NOMO-1 (cell line): ENCODE results near the gene SRR.
"Not testable (repeated sequence)": the region's sequence is repeated elsewhere in the genome, so short reads cannot be mapped to it uniquely, and the experiment has no call there.

Experiments
- DNase-seq, 2 experiments: peaks; one replicate each; lab custom pipeline; 2025; ENCODE audit not compliant: unreplicated experiment in 2 of 2; lab: John Stamatoyannopoulos, UW

SRR gene, protein sequence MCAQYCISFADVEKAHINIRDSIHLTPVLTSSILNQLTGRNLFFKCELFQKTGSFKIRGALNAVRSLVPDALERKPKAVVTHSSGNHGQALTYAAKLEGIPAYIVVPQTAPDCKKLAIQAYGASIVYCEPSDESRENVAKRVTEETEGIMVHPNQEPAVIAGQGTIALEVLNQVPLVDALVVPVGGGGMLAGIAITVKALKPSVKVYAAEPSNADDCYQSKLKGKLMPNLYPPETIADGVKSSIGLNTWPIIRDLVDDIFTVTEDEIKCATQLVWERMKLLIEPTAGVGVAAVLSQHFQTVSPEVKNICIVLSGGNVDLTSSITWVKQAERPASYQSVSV

DNA sequence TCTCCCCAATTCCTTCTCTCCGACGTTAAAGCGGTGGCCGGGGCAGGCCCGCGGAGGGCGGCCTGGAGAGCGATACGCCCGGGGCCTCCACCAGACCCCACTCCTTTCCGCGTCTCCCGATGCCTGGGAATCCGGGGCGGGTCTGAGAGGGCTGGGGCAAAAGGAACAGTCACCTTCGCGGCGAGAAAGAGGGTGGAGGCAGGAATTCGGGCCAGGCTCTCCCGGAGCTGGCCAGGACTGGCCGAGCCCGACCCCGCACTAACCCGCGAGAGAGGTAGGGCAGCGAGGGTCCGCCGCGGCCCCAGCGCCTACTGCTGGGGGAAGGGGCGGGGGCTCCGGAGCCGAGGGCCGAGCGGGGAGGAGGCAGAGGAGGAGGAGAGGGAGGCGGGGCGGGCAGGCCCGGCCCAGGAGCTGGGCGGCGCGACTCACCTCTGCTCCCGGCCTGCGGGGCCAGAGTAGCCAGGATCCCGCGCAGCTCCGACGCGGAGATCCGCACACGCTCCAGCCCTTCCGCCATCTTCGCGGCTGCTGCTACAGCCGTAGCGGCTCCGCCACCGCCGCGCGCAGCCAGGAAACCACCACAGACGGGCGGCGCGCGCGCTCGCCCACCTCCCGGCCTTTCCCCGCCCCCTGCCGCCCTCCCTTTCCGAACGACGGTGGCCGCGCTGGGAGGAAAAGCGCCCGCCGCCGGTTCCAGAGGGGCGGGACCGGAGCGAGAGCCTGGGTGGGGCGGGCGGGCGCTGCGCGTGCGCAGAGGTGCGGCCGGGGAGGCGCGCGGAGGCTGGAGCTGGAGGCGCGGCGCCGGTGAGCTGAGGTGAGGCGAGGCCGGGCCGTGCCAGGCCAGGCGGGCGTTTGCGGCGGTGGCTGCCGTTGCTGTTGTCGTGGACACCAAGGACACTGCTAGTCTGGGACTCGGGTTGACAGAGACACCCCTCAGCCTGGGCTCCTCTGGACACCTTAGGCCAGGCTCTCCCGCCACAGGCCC, at the start of gene SRR, which contains the start of gene SMG6:
Gene SRR, plus strand, starts transcription at position 747 of the 985 bp plus-strand sequence. CDS start 11,611 bp downstream, outside the sequence.
Gene SMG6, minus strand, starts transcription at position 582 of the 985 bp plus-strand sequence. Its CDS starts 65 bp downstream, at position 517.
- peak; percentile 75 to 82 for DNase-seq

DNA sequence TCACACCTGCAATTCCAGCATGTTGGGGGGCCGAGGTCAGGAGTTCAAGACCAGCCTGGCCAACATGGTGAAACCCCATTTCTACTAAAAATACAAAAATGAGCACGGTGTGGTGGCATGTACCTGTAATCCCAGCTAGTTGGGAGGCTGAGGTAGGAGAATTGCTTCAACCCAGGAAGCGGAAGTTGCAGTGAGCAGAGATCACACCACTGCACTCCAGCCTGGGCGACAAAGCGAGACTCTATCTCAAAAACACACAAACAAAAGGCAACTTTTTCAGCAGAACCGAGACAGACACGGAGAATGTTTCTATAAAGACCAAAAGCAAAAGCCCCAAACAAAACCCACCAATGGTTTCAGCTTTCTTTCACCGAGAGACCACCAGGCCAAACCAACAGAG, 44.9 kb upstream of the SRR start:
- not testable (repeated sequence) for DNase-seq

DNA sequence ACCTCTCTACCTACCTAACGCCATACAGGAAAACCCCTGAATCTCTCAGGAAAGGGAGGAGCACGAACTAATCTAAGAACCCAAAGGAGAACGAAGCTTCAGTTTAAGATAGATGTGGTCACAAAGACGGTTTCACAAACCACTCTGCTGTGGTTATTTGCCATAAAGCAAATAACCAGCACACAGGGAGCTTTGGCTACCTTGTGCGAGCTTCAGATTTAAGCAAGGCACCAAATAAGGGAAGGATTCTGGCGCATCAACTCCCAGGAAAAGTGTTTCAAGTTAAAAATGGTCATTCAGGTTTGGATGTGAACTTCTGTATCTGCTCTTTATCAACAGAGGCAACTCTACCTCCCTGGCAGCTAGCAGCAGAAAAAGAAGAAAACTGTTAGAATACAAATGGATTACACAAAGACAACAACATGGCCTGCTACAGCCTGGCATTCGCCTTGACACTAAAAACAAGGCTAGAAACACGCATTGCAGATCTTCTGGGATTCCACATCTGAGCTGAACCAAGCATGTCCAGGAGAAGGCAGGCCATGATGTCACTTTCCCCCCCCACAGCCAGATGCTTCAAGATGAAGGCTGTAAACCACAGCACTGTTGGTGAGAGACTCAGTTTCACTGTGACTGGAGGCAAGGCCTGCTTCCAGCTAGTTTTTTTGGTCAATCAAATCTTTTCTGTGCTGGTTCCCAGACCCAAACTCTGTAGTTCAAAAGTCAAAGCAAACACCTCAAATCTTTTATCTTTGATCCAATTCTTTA, 43.8 kb upstream of the SRR start:
- DNase-seq: no peak

DNA sequence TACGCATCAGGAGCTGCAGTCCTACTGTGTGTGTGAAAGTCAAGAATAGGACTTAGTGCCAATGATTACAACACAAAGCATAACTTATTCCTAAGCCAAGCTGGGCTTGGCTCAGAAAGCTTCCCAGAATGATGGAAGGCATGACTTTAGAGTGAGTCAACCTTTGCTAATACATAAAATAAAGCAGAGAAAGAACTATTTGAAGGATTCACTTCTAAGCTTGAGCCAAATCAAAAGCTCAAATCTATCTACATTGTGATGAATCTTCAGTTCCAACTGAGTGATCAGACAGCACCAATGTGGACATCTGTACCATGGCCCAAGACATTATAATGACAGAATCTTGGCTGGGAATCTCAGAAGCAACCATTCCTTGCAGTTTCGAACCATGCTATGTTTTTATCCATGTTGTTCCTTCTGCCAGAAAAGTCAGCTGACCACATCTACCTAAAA, 41.6 kb upstream of the SRR start:
- DNase-seq: no peak

DNA sequence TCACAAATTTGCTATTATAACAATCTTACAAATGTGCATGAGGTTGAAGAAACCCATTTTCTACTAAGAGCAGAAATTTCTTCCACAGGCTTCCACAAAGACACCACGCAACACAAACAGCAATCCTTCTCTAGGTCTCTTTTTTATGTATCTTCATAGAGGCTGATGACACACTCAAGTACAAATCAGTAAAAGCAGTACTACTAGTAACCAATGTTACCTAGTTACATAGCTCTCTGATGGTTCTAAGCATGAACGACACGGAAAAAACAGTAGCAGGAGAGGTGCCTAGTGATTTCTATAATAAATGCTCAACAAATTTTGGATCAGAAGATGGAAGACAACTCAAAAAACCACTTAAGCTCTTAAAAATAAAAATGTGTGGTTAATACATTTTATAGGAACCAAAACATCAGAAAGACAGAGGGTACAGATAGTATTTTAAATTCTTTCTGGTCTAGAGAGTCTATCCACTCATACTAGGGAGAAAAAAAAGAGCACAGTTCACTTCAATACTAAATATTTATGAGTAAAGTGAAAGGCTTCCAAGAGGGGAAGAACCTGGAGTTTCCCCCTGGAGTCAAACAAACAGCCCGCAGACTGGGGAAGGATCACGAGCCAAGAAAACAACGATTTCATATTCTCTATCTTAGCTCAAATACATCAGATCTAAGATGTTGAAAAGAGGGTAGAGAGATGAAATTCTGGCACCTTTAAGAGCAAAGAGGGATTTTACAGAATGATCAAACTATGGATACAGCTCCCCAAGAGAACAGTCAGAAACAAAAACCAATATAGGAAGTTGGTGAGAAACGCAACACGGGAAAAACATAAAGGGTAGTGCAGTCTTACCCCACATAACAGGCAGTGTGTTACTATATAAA, 40.3 kb upstream of the SRR start:
- no peak for DNase-seq

DNA sequence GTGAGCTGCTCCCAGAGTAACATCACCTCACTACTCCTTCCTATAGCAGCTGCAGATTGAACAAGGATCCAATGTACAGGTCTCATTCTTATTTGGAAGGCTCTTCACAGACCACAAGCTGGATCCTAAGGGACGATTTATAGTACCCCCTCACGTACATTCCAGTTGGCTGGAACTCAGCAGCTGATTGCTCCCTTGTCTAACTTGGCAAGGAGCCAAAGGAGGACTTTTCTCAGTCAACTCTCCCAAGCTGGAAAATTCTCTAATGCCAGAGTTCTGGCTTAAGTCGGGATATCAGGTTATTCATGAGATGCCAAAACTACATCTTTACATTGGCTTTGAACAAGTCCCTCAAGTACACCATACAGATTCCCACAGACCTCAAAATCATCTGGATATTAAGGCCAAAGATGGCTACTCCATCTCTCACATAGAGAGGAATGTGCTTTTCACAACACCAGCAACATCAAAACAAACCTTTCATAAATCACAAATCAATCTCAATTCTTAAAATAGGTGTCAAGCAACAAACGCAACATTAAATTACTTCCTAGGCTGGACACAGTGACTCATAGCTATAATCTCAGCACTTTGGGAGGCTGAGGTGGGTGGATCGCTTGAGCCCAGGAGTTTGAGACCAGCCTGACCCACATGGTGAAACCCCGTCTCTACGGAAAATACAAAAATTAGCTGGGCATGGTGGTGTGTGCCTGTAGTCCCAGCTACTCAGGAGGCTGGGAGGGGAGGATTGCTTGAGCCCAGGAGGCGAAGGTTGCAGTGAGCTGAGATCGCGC, 39.5 kb upstream of the SRR start:
- no peak for DNase-seq

DNA sequence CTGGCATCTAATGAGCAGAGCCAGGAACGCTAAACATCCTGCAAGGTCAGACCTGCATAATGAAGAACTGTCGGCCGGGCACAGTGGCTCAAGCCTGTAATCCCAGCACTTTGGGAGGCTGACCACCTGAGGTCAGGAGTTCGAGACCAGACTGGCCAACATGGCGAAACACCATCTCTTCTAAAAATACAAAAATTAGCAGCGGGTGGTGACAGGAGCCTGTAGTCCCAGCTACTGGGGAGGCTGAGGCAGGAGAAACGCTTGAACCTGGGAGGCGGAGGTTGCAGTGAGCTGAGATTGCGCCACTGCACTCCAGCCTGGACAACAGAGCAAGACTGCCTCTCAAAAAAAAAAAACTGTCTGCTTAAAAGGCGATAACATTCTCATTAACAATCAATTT, 38.6 kb upstream of the SRR start:
- not testable (repeated sequence) for DNase-seq

DNA sequence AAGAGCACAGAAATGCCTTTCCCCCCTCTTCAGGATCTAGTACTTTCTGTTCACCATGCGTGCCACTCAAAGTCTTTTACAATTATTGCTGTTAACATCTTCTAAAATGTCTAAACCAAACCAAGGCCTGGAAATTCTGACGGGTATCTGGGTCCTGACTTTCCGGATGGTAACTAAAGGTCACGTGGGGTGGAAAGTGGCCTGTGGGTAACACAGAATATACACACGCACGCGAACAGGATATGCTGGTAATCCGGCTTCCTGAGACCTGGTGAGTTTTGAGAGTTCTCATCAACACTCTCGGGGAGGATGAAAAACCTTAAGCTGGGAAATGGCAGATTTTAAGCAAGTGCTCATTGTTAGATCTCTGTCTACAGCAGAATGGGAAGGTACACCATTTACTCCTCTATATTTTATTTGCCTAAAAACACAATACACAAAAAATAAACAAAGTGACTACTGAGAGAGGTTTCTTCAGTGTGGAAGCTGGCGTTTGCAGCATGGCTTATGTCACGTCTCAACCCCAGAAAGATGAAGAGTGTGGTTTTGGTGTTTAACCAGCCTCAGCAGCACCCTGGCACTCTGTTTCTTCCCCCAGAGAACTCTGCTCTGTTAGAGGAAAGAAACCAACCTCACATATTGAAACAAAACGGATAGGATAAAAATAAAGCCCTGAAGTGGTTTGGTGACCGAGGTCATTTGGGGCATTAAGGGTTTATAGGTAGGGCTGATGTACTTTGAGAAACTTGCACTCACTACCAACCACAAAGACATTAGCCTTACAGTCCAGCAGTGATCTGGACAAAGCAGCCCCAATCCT, 37.5 kb upstream of the SRR start:
- DNase-seq: no peak

DNA sequence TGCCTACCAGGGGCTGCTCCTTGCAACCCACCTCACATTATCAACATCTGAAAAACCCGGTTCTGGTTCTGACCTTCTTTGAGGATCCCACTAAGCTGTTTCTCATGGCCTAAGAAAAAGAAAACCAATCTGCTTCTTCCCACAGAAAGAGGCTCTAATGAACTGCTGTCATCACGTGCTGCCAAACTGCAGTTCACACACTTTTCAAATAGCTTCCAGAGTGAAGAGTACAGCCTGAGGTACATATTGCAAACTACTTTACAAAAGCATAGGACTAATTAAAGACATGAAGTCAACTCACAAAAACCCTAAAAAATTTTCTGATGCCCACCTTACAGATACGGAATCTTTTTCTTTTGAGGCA, 36.9 kb upstream of the SRR start:
- DNase-seq: no peak

DNA sequence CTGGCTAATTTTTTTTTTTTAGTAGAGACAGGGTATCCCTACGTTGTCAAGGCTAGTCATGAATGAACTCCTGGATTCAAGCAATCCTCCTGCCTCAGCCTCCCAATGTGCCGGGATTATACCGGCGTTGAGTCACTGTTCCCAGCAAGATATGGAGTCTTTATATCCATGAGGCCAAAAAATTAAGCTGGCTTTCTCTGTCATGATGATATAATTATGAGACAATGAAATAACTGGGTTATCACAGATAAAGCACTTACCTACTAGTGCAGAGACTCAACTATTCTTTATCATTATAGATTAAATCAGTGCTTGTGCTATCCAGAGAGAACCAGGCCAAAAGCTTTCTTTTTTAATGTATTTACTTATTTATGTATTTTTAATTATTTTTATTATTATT, 36.4 kb upstream of the SRR start:
- DNase-seq: no peak

DNA sequence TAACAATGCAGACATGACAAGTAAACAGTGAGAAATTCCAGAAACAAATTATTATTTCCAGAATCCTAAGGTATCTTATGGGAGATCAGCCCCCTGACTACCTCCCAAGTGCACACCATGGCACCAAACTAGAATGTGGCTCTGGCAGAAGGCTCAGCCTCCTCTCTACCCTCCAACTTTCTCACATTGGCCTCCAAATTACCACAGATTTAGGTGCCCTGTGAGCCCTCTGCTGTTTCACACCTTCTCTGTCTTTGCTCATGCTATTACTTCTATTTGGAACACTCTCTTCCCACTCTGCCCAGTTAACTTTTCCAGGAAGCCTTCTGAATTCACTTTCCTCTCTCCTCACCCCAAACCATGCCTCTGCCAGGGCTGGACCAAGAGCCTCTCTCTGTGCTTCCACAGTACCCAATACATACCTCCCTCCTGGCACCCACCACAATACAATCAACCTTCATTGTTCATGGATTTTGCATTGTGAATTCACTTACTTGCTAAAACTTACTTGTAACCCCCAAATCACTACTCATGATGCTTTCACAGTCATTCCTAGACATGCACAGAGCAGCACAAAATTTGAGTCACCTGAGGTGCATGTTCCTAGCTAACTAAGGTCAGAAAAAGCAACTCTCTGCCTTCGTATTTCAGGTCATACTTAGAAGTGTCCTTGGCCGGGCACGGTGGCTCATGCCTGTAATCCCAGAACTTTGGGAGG, 31.6 kb upstream of the SRR start:
- DNase-seq: no peak

DNA sequence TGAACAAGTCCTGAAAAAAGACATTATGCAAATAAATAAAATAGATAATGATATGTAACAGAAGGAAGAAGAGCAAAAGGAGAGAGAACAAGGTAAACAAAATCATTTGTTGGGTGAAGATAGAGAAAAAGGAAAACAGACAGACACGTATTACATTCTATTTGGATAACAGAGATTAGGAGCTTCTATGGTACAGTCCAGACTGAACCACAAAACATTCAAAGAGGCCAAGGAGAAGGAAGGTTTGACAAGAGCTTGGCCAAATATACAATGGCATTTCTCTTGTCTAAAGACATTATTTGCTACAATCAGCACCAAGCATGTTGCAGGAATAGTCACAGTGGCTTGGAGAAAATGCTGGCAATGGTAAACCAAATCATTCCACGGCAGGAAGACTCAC, 29.3 kb upstream of the SRR start:
- no peak for DNase-seq

DNA sequence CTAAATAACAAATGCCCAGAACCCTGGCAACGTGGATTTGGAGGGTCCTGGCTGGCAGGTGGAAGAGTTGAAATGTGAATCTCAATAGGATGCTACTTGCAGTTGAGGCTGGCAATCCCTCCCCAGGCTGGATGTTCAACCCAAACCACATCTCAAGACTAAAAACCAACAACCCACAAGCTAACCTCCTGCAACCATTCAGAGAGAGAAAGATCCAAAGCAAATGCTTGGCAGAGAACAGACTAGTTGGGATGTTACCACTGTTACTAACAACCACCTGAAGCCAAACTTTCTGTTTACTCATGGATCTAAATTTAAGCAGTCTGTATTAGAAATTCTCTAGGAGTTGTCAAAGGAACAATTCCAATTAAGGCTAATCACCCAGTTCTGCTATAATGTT, 28.0 kb upstream of the SRR start:
- no peak for DNase-seq

DNA sequence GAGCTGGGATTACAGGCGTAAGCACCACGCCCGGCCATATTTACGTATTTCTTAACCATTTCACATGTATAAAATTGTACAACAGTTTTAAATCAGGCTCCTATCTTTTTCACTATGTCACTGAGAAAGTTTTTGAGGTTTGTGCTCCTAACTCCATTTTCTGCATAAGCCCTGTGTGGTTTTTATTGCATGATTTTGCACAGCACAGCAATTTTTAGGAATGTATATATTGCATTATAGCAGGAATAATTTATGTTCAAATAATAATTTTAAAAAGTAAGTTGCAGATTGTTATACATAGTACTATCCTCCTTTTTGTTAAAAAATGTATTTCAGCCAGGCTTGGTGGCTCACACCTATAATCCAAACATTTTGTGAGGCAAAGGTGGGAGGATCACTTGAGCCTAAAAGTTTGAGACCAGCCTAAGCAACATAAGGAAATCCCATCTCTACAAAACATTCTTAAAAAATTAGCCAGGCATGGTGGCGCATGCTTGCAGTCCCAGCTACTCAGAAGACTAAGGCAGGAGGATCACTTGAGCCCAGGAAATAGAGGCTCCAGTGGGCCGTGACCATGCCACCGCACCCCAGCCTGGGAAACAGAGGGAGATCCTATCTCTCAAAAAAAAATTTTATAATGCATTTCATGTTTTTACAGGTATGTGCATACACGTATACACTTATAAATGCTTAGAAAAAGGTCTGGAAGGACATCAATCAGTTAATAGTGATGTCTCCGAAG, 26.1 kb upstream of the SRR start:
- no peak for DNase-seq

DNA sequence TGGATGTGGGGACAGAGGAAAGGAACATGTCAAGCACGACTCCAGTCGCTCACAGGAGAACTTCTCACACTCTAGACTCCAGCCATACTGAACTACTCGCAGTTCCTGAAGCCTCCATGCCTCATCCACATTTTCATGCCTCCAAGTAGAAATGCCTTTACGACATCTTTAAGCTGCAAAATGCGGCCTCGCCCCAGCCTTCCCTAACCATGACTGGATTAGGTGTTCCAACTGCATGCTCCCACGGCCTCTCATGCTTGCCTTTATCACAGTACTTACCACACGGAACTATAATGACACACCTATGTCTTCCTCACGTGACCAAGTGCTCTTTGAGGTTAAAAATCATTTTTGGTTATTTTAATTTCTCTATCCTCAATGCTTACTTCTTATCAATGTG, 24.0 kb upstream of the SRR start:
- DNase-seq: no peak

DNA sequence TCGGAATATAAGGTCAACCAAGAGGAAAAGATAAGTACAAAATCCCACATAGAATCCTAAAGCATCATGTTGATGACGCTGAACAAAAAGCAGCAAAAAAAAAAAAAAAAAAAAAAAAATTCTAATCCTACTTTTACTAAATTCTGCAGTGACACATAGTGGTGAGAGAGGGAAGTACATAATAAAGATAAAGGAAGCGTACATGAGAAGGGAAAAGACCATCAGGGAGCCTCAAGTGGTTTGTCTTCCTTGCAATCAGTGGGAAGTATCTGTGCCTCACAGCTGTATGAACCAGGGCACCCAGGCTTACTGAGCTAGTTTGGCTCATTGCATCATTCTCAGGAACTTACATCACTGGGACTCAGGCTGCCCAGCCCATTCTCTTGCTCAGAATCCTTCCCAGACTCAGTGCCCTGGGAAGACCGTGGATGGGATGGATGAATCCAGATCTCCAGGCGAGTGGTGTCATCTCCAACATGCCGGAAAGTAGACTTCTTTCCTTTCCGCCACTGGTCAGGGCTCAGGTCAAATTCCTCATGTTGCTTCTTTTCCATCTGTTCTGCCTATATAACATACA, 21.4 kb upstream of the SRR start:
- peak; percentile 11 to 55 for DNase-seq

DNA sequence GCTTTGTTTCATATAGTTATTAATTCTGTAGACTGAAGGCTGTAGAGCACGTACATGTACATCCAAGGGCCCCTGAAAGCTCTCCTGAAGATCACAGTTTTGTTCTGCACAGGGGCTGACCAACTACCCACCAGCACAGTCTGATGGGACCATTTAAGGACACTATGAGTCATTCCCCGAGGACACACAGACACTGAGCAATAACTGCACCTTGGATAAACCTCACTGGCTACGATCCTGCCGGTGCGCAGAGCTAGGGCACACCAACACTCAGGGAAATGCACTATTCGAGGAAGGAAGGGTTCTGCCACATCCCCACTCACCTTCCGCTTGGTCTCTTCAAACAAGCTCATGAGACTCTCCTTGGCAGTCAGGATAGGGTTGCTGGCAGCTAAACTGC, 20.4 kb upstream of the SRR start:
- no peak for DNase-seq
